HG02885 (cell line): ENCODE results near the gene SLX4IP.

ENCODE experiments used
- ATAC-seq: cut with Tn5 transposase; IDR thresholded peaks from one replicate; pipeline ENCODE4 v1.9.1; 2021; ENCODE audit warnings: mild to moderate bottlenecking; ENCODE audit not compliant: unreplicated experiment, poor library complexity

SLX4IP gene

GRCh38 chr20:10462516-10462915 is 27.4 kb downstream of the SLX4IP start:
- ATAC-seq = no peak

GRCh38 chr20:10463622-10464021 is 28.5 kb downstream of the SLX4IP start:
- no peak for ATAC-seq

GRCh38 chr20:10465135-10465534 is 30.0 kb downstream of the SLX4IP start:
- ATAC-seq = no peak

- ATAC-seq = no peak
These were observed 31.2 kb downstream of the SLX4IP start for GRCh38 chr20:10466325-10466724.

- ATAC-seq = no peak
These were observed 31.8 kb downstream of the SLX4IP start for GRCh38 chr20:10466855-10467254.

- ATAC-seq = no peak
These were observed 32.7 kb downstream of the SLX4IP start for GRCh38 chr20:10467681-10468339.

- no peak for ATAC-seq
These were observed 33.3 kb downstream of the SLX4IP start for GRCh38 chr20:10468340-10468845.

GRCh38 chr20:10469056-10469455 is 34.0 kb downstream of the SLX4IP start:
- ATAC-seq = no peak

- no peak for ATAC-seq
These were observed 34.5 kb downstream of the SLX4IP start for GRCh38 chr20:10469599-10469998.

- no peak for ATAC-seq
These were observed 35.2 kb downstream of the SLX4IP start for GRCh38 chr20:10470276-10470675.

- no peak for ATAC-seq
These were observed 37.8 kb downstream of the SLX4IP start for GRCh38 chr20:10472871-10473270.

- no peak for ATAC-seq
These were observed 39.6 kb downstream of the SLX4IP start for GRCh38 chr20:10474606-10475184.

GRCh38 chr20:10475225-10475624 is 40.1 kb downstream of the SLX4IP start:
- peak; percentile 36 for ATAC-seq

GRCh38 chr20:10476319-10476724 is 41.2 kb downstream of the SLX4IP start:
- peak; percentile 81 for ATAC-seq

GRCh38 chr20:10478205-10478604 is 43.1 kb downstream of the SLX4IP start:
- ATAC-seq = peak; percentile 67

GRCh38 chr20:10478930-10479329 is 43.8 kb downstream of the SLX4IP start:
- no peak for ATAC-seq

- no peak for ATAC-seq
These were observed 46.6 kb downstream of the SLX4IP start for GRCh38 chr20:10481676-10482075.

- ATAC-seq = no peak
These were observed 48.6 kb downstream of the SLX4IP start for GRCh38 chr20:10483691-10484090.

GRCh38 chr20:10487142-10488136 is 52.3 kb downstream of the SLX4IP start:
- no peak for ATAC-seq

GRCh38 chr20:10488534-10488933 is 53.4 kb downstream of the SLX4IP start:
- ATAC-seq = no peak

- ATAC-seq = no peak
These were observed 54.7 kb downstream of the SLX4IP start for GRCh38 chr20:10489853-10490252.
